ENCODE measurements around the gene SMC6.

Gene SMC6

GRCh38 chr2:17617516-17617915, 136.1 kb downstream of the SMC6 start:
- Histone ChIP-seq H3K36me3 (no peaks in the 10 kb centered on the region), H3K4me1 (peaks cover 0 to 10% (median 0%) of the 10 kb centered on the region in 4 donors), H3K9me3 (no peaks in the 10 kb centered on the region), H3K4me3 (no peak overlapping the region), H3K27ac (no peak overlapping the region), H3K27me3 (peaks cover 0 to 5% of the 10 kb centered on the region in 2 donors)
- no peak for TF ChIP-seq CTCF (IDR thresholded peaks at IDR 0.05)
- intact Hi-C loops (cut with DNase I; ENCODE audit: low total_unique reads) = no loop called here
- no peak for DNase-seq

GRCh38 chr2:17616405-17616804, 137.2 kb downstream of the SMC6 start:
- no peak overlapping the region for H3K27ac ChIP-seq
- H3K4me1 ChIP-seq = peaks cover 0 to 10% (median 0%) of the 10 kb centered on the region in 4 donors
- intact Hi-C loops (cut with DNase I; ENCODE audit: low total_unique reads) = no loop called here
- H3K27me3 ChIP-seq = peaks cover 0 to 5% of the 10 kb centered on the region in 2 donors
- DNase-seq = no peak
- H3K4me3 ChIP-seq = no peak overlapping the region
- TF ChIP-seq CTCF (IDR thresholded peaks at IDR 0.05) = no peak
- H3K9me3 ChIP-seq = no peaks in the 10 kb centered on the region
- no peaks in the 10 kb centered on the region for H3K36me3 ChIP-seq

- H3K27me3 ChIP-seq = peaks cover 0 to 5% of the 10 kb centered on the region in 2 donors
- no peak for TF ChIP-seq CTCF (IDR thresholded peaks at IDR 0.05)
- no peaks in the 10 kb centered on the region for H3K36me3 ChIP-seq
- H3K9me3 ChIP-seq = no peaks in the 10 kb centered on the region
- DNase-seq = no peak
- peaks cover 0 to 10% (median 0%) of the 10 kb centered on the region in 4 donors for H3K4me1 ChIP-seq
- no peak overlapping the region for H3K27ac ChIP-seq
- H3K4me3 ChIP-seq = no peak overlapping the region
- intact Hi-C loops (cut with DNase I; ENCODE audit: low total_unique reads) = no loop called here
Observed at GRCh38 chr2:17615728-17616351, 137.8 kb downstream of the SMC6 start.

- H3K9me3 ChIP-seq = no peaks in the 10 kb centered on the region
- DNase-seq = no peak
- H3K27ac ChIP-seq = no peak overlapping the region
- no peaks in the 10 kb centered on the region for H3K36me3 ChIP-seq
- H3K4me3 ChIP-seq = no peak overlapping the region
- H3K27me3 ChIP-seq = peaks cover 0 to 5% of the 10 kb centered on the region in 2 donors
- intact Hi-C loops (cut with DNase I; ENCODE audit: low total_unique reads) = no loop called here
- peaks cover 0 to 7% (median 5%) of the 10 kb centered on the region in 4 donors for H3K4me1 ChIP-seq
- TF ChIP-seq CTCF (IDR thresholded peaks at IDR 0.05) = no peak
Observed at GRCh38 chr2:17615147-17615546, 138.5 kb downstream of the SMC6 start.

- TF ChIP-seq CTCF (IDR thresholded peaks at IDR 0.05) = no peak
- no peak for DNase-seq
- H3K4me3 ChIP-seq = no peak overlapping the region
Observed at GRCh38 chr2:17614174-17614930, 139.3 kb downstream of the SMC6 start.

More at GRCh38 chr2:17614174-17614930, 139.3 kb downstream of the SMC6 start:
- Histone ChIP-seq H3K27me3 (peaks cover 0 to 5% of the 10 kb centered on the region in 2 donors), H3K9me3 (no peaks in the 10 kb centered on the region), H3K27ac (no peak overlapping the region), H3K4me1 (peaks cover 0 to 11% (median 3%) of the 10 kb centered on the region in 4 donors), H3K36me3 (no peaks in the 10 kb centered on the region)
- intact Hi-C loops (cut with DNase I; ENCODE audit: low total_unique reads) = no loop called here
